A549 treated with ZK216348 at 1 μM for 4 hours (cell line): Measurements from ENCODE around the gene RPS25. TPM values are rescaled to one million over a fixed set of nuclear protein-coding genes. Genes with fewer than 3 reads are reported as not detected.

ENCODE experiments used
- total RNA-seq: library from RNA; stranded (reverse); fragments of 200-300 nt; extraction: Qiagen RNA extraction; gene quantifications from 5 replicates; pipeline ENCODE4 v1.2.3, GENCODE V29; 2022; ENCODE audit warnings: low read depth

The RPS25 gene
- total RNA-seq = 691 to 1,512 TPM (median 820 TPM) in 5 replicates

GRCh38 chr11:119018074-119018938 is at the start of gene RPS25, which contains the start of gene TRAPPC4:
Gene RPS25 (minus strand): TSS chr11:119018343. CDS start chr11:119018284, 59 bp downstream.
Gene TRAPPC4 (plus strand): TSS chr11:119018766. CDS start chr11:119018796, 30 bp downstream.

GRCh38 chr11:119067371-119068222 is 49.5 kb upstream of the RPS25 start, which contains the start of gene VPS11:
Gene VPS11 (plus strand): TSS chr11:119067818. CDS start chr11:119067824, 6 bp downstream.

GRCh38 chr11:119057000-119057769 is 39.0 kb upstream of the RPS25 start, which contains the start of gene HYOU1:
Gene HYOU1 (minus strand): TSS chr11:119057205. CDS start chr11:119056160, 1,045 bp downstream.

GRCh38 chr11:119030329-119031047 is 12.3 kb upstream of the RPS25 start, which contains the start of gene SLC37A4:
Gene SLC37A4 (minus strand): TSS chr11:119030877.

GRCh38 chr11:118997627-118998387 is 20.3 kb downstream of the RPS25 start, which contains the start of gene CENATAC:
Gene CENATAC (plus strand): TSS chr11:118998138. CDS start chr11:118998198, 60 bp downstream.

GRCh38 chr11:118971646-118972045 is 46.5 kb downstream of the RPS25 start, which contains the start of gene FOXR1:
Gene FOXR1 (plus strand): TSS chr11:118971761. CDS start chr11:118971932, 171 bp downstream.

Other genes starting within 250 kb of the RPS25 start
- 17.8 to 40.6 TPM (median 25.9 TPM) in 5 replicates for gene DDX6, start 227.2 kb downstream of the RPS25 start, total RNA-seq
- 0.02 to 0.15 TPM (median 0.09 TPM) in 5 replicates for gene CXCR5, start 134.5 kb downstream of the RPS25 start, total RNA-seq
- 63.1 to 252 TPM (median 184 TPM) in 5 replicates for gene BCL9L, start 92.4 kb downstream of the RPS25 start, total RNA-seq
- 0.37 to 1.5 TPM (median 0.67 TPM) in 5 replicates for gene UPK2, start 62.0 kb downstream of the RPS25 start, total RNA-seq
- gene FOXR1, start 46.6 kb downstream of the RPS25 start, total RNA-seq = not detected in 5 replicates
- 11.1 to 20.6 TPM (median 13.1 TPM) in 5 replicates for gene CENATAC, start 20.2 kb downstream of the RPS25 start, total RNA-seq
- gene TRAPPC4, start 423 bp upstream of the RPS25 start, total RNA-seq = 50.7 to 64.1 TPM (median 59.1 TPM) in 5 replicates
- gene SLC37A4, start 12.5 kb upstream of the RPS25 start, total RNA-seq = 7.9 to 11.6 TPM (median 10.8 TPM) in 5 replicates
- 34.1 to 54.5 TPM (median 50.5 TPM) in 5 replicates for gene HYOU1, start 38.9 kb upstream of the RPS25 start, total RNA-seq
- gene VPS11, start 49.5 kb upstream of the RPS25 start, total RNA-seq = 9.8 to 15.1 TPM (median 13.4 TPM) in 5 replicates
- 40.5 to 49.7 TPM (median 47.6 TPM) in 5 replicates for gene HMBS, start 66.5 kb upstream of the RPS25 start, total RNA-seq
- gene DPAGT1, start 83.5 kb upstream of the RPS25 start, total RNA-seq = 37.5 to 45.6 TPM (median 44.9 TPM) in 5 replicates
- 3.6 to 6.6 TPM (median 6.5 TPM) in 5 replicates for gene C2CD2L, start 89.0 kb upstream of the RPS25 start, total RNA-seq
- 7.5 to 11.2 TPM (median 9.5 TPM) in 5 replicates for gene HINFP, start 103.2 kb upstream of the RPS25 start, total RNA-seq
- gene ABCG4, start 130.7 kb upstream of the RPS25 start, total RNA-seq = 0.11 to 0.45 TPM (median 0.33 TPM) in 5 replicates
- gene NLRX1, start 150.4 kb upstream of the RPS25 start, total RNA-seq = 5.9 to 12.5 TPM (median 10.7 TPM) in 5 replicates
- 0.15 to 0.16 TPM in 2 of 5 replicates, not detected in the others for gene NHERF4, start 167.1 kb upstream of the RPS25 start, total RNA-seq
- 5.1 to 10.3 TPM (median 8.4 TPM) in 5 replicates for gene CBL, start 188.0 kb upstream of the RPS25 start, total RNA-seq